Fibroblast of skin of back (primary cell): ENCODE measurements around the gene CD2AP.
"Not testable (repeated sequence)": the region's sequence is repeated elsewhere in the genome, so short reads cannot be mapped to it uniquely, and the experiment has no call there.

Source experiments
- DNase-seq: peaks from one replicate; pipeline ENCODE4 v3.0.0-alpha.2; 2013

The CD2AP gene

GRCh38 chr6:47464052-47464451 is 13.5 kb upstream of the CD2AP start:
- no peak for DNase-seq

GRCh38 chr6:47465117-47465516 is 12.5 kb upstream of the CD2AP start:
- DNase-seq = no peak

- no peak for DNase-seq
Observed at GRCh38 chr6:47471911-47472310, 5.7 kb upstream of the CD2AP start.

GRCh38 chr6:47473791-47474346 is 3.7 kb upstream of the CD2AP start:
- no peak for DNase-seq

- no peak for DNase-seq
Observed at GRCh38 chr6:47475319-47475816, 2.2 kb upstream of the CD2AP start.

- peak; percentile 5 for DNase-seq
Observed at GRCh38 chr6:47476781-47477496, 650 bp upstream of the CD2AP start.

- DNase-seq = peak; percentile 36
Observed at GRCh38 chr6:47478233-47479139, 897 bp downstream of the CD2AP start.

GRCh38 chr6:47479140-47479508 is 1.5 kb downstream of the CD2AP start:
- DNase-seq = no peak

GRCh38 chr6:47479874-47480273 is 2.3 kb downstream of the CD2AP start:
- no peak for DNase-seq

GRCh38 chr6:47481213-47481612 is 3.6 kb downstream of the CD2AP start:
- not testable (repeated sequence) for DNase-seq

GRCh38 chr6:47481806-47482205 is 4.2 kb downstream of the CD2AP start:
- no peak for DNase-seq

GRCh38 chr6:47483516-47483852 is 5.9 kb downstream of the CD2AP start:
- no peak for DNase-seq

- DNase-seq = peak; percentile 61
Observed at GRCh38 chr6:47483853-47484546, 6.4 kb downstream of the CD2AP start.

- peak; percentile 92 for DNase-seq
Observed at GRCh38 chr6:47484616-47485015, 7.0 kb downstream of the CD2AP start.

- DNase-seq = no peak
Observed at GRCh38 chr6:47485083-47485482, 7.5 kb downstream of the CD2AP start.

GRCh38 chr6:47485491-47486135 is 8.0 kb downstream of the CD2AP start:
- DNase-seq = peak; percentile 20

- no peak for DNase-seq
Observed at GRCh38 chr6:47489995-47490394, 12.4 kb downstream of the CD2AP start.

- DNase-seq = no peak
Observed at GRCh38 chr6:47490676-47491075, 13.1 kb downstream of the CD2AP start.

GRCh38 chr6:47492355-47492754 is 14.8 kb downstream of the CD2AP start:
- DNase-seq = no peak

- DNase-seq = no peak
Observed at GRCh38 chr6:47495207-47495606, 17.6 kb downstream of the CD2AP start.

GRCh38 chr6:47495954-47496545 is 18.5 kb downstream of the CD2AP start:
- DNase-seq = no peak
